CD4-positive, alpha-beta memory T cell (primary cell): Measurements from ENCODE around the gene HPCAL4. TPM values are rescaled to one million over a fixed set of nuclear protein-coding genes. Genes with fewer than 3 reads are reported as not detected.

Source experiments
- CTCF ChIA-PET: fragments of 350-600 bp; sonication (Branson Sonifier 250); formaldehyde crosslinking; loops from one replicate; lab custom pipeline; 2021; ENCODE audit warnings: inconsistent platforms; ENCODE audit not compliant: partially characterized antibody; lab: Charles Lee
- POLR2A ChIA-PET: fragments of 350-600 bp; sonication (Branson Sonifier 250); formaldehyde crosslinking; loops from one replicate; lab custom pipeline; 2021; ENCODE audit not compliant: partially characterized antibody; lab: Charles Lee
- DNase-seq, 5 donors: peaks; one replicate each; pipeline versions ENCODE4 v3.0.0 to v3.0.0-alpha.2; 2020 to 2022; ENCODE audit warnings: mixed read lengths in 1 of 5
- H3K27ac ChIP-seq: one replicate; pipeline ENCODE4 v1.7.0; 2013; ENCODE audit warnings: low read depth, low read length
- H3K27me3 ChIP-seq: 2 replicates; pipeline ENCODE4 v1.7.0; 2013; ENCODE audit warnings: mild to moderate bottlenecking, low read length, moderate library complexity; ENCODE audit not compliant: insufficient read depth
- H3K36me3 ChIP-seq: 2 replicates; pipeline ENCODE4 v1.7.0; 2013; ENCODE audit warnings: mild to moderate bottlenecking, low read length, moderate library complexity; ENCODE audit not compliant: insufficient read depth
- H3K4me1 ChIP-seq: 2 replicates; pipeline ENCODE4 v1.7.0; 2013; ENCODE audit warnings: mild to moderate bottlenecking, low read length, moderate library complexity; ENCODE audit not compliant: insufficient read depth
- H3K4me3 ChIP-seq, 2 donors: one replicate each; pipeline ENCODE4 v1.7.0; 2013; ENCODE audit warnings: low read length in 2 of 2, mild to moderate bottlenecking in 1 of 2
- H3K9me3 ChIP-seq, 2 donors: one replicate each; pipeline ENCODE4 v1.7.0; 2013; ENCODE audit warnings: low read length in 2 of 2, control low read depth in 1 of 2; ENCODE audit not compliant: control insufficient read depth in 1 of 2
- H3K27ac Mint-ChIP-seq, 7 donors: one replicate each; pipeline ENCODE4 v1.8.0; 2020 to 2021; ENCODE audit warnings: mixed read lengths in 7 of 7, mild to moderate bottlenecking in 6 of 7, inconsistent platforms in 3 of 7, moderate library complexity in 3 of 7
- H3K27me3 Mint-ChIP-seq, 2 donors: one replicate each; pipeline ENCODE4 v1.8.0; 2020 to 2021; ENCODE audit warnings: mixed read lengths in 2 of 2
- H3K36me3 Mint-ChIP-seq, 2 donors: one replicate each; pipeline ENCODE4 v1.8.0; 2020 to 2021; ENCODE audit warnings: mixed read lengths in 2 of 2, inconsistent platforms in 1 of 2, mild to moderate bottlenecking in 1 of 2
- H3K4me1 Mint-ChIP-seq, 4 donors: one replicate each; pipeline ENCODE4 v1.8.0; 2020 to 2021; ENCODE audit warnings: mixed read lengths in 4 of 4, mild to moderate bottlenecking in 1 of 4
- H3K4me3 Mint-ChIP-seq, 8 donors: one replicate each; pipeline ENCODE4 v1.8.0; 2020 to 2021; ENCODE audit warnings: mixed read lengths in 8 of 8, mild to moderate bottlenecking in 7 of 8, moderate library complexity in 6 of 8, inconsistent platforms in 3 of 8
- H3K9me3 Mint-ChIP-seq, 8 donors: one replicate each; pipeline ENCODE4 v1.8.0; 2020 to 2021; ENCODE audit warnings: mixed read lengths in 8 of 8, mild to moderate bottlenecking in 5 of 8, inconsistent platforms in 3 of 8, moderate library complexity in 1 of 8
- intact Hi-C: fragments of 100-400 bp; cut with micrococcal nuclease; formaldehyde crosslinking; loops from one replicate; pipeline ENCODE4 v1.15.1; 2023
- polyA plus RNA-seq, 2 donors: library from polyadenylated mRNA; unstranded; fragments of 300-500 nt; fragmentation: Illumina TruSeq; gene quantifications; one replicate each; pipeline ENCODE4 v1.2.3, GENCODE V29; 2021
- total RNA-seq, 2 experiments: library from RNA; stranded (reverse); gene quantifications; one replicate each; pipeline ENCODE4 v1.2.3, GENCODE V29; 2021

The HPCAL4 gene
- total and polyA plus RNA-seq, 4 experiments from 2014 or later: 8.9 to 32.4 (median 20.7) TPM

GRCh38 chr1:39695016-39695415 is 3.8 kb upstream of the HPCAL4 start:
- Mint-ChIP-seq H3K36me3 (peaks cover 0 to 2% of the 10 kb centered on the region in 2 donors), H3K27ac (peak overlapping the region in 3 of 7 donors; percentile 3 to 35 (median 7)), H3K4me3 (no peak overlapping the region), H3K9me3 (no peaks in the 10 kb centered on the region), H3K4me1 (peaks cover 12 to 28% (median 23%) of the 10 kb centered on the region in 4 donors), H3K27me3 (no peaks in the 10 kb centered on the region)
- ChIA-PET CTCF (interaction anchor here (0.6 to 5.8 kb wide), 2 partner anchors 19 to 36 kb away, joined by 3 to 37 read pairs; no protein-coding TSS in a partner anchor), POLR2A (interaction anchor here (5.6 kb wide), 1 partner anchor 22 kb away, joined by 62 read pairs; the partner anchor contains the start of gene NT5C1A)
- no peak overlapping the region for H3K4me3 ChIP-seq
- intact Hi-C loops: no loop called here
- no peak for DNase-seq
- H3K27ac ChIP-seq: no peak overlapping the region
- H3K4me1 ChIP-seq: peaks cover 25% of the 10 kb centered on the region
- no peaks in the 10 kb centered on the region for H3K27me3 ChIP-seq
- no peaks in the 10 kb centered on the region for H3K36me3 ChIP-seq
- H3K9me3 ChIP-seq: no peaks in the 10 kb centered on the region

GRCh38 chr1:39694026-39694425 is 2.8 kb upstream of the HPCAL4 start:
- intact Hi-C loops: loop anchor here (5.0 kb wide), 1 partner anchor 43 kb away; the partner anchor contains the start of gene PPIE
- DNase-seq: no peak
- H3K4me1 Mint-ChIP-seq: peaks cover 15 to 38% (median 32%) of the 10 kb centered on the region in 4 donors
- no peaks in the 10 kb centered on the region for H3K27me3 ChIP-seq
- peaks cover 0 to 2% of the 10 kb centered on the region in 2 donors for H3K36me3 Mint-ChIP-seq
- no peaks in the 10 kb centered on the region for H3K9me3 Mint-ChIP-seq
- H3K27ac ChIP-seq: no peak overlapping the region
- peak overlapping the region in 6 of 7 donors; percentile 30 to 72 (median 48) for H3K27ac Mint-ChIP-seq
- H3K27me3 Mint-ChIP-seq: no peaks in the 10 kb centered on the region
- no peaks in the 10 kb centered on the region for H3K9me3 ChIP-seq
- H3K4me1 ChIP-seq: peaks cover 35% of the 10 kb centered on the region
- H3K36me3 ChIP-seq: no peaks in the 10 kb centered on the region
- ChIA-PET CTCF (interaction anchor here (1.4 to 5.8 kb wide), 3 partner anchors 23 to 87 kb away, joined by 4 to 37 read pairs (median 7); partner anchors contain the start of gene NT5C1A), POLR2A (interaction anchor here (5.6 kb wide), 1 partner anchor 21 kb away, joined by 62 read pairs; the partner anchor contains the start of gene NT5C1A)
- H3K4me3 Mint-ChIP-seq: peak overlapping the region in 1 of 8 donors; percentile 39
- H3K4me3 ChIP-seq: no peak overlapping the region

- Mint-ChIP-seq H3K4me3 (peak overlapping the region; percentile 82 to 95 (median 87)), H3K36me3 (peaks cover 0 to 2% of the 10 kb centered on the region in 2 donors), H3K4me1 (peaks cover 19 to 46% (median 38%) of the 10 kb centered on the region in 4 donors), H3K27me3 (no peaks in the 10 kb centered on the region), H3K9me3 (no peaks in the 10 kb centered on the region), H3K27ac (peak overlapping the region; percentile 85 to 92 (median 87))
- POLR2A ChIA-PET: interaction anchor here (1.1 to 5.6 kb wide), 12 partner anchors 8 to 1170 kb away, joined by 3 to 62 read pairs (median 6); partner anchors contain the start of genes CAP1, CITED4, NT5C1A and PABPC4
- no peaks in the 10 kb centered on the region for H3K36me3 ChIP-seq
- CTCF ChIA-PET: interaction anchor here (0.9 to 5.8 kb wide), 12 partner anchors 8 to 218 kb away, joined by 3 to 37 read pairs (median 4); partner anchors contain the start of gene NT5C1A
- H3K27ac ChIP-seq: peak overlapping the region; percentile 65
- peak overlapping the region; percentile 69 to 88 for H3K4me3 ChIP-seq
- no peaks in the 10 kb centered on the region for H3K9me3 ChIP-seq
- H3K4me1 ChIP-seq: peaks cover 46% of the 10 kb centered on the region
- H3K27me3 ChIP-seq: no peaks in the 10 kb centered on the region
- intact Hi-C loops: loop anchor here (5.0 kb wide), 1 partner anchor 45 kb away; the partner anchor contains the start of gene PPIE
- peak in 2 of 5 donors; percentile 25 to 51 for DNase-seq
Measured at GRCh38 chr1:39692152-39693074, 1.2 kb upstream of the HPCAL4 start.

- peak overlapping the region; percentile 88 to 95 (median 92) for H3K27ac Mint-ChIP-seq
- peak in 2 of 5 donors; percentile 26 to 43 for DNase-seq
- CTCF ChIA-PET: interaction anchor here (0.8 to 5.8 kb wide), 9 partner anchors 10 to 499 kb away, joined by 3 to 37 read pairs (median 4); partner anchors contain the start of genes NT5C1A and PPIE
- peaks cover 46% of the 10 kb centered on the region for H3K4me1 ChIP-seq
- H3K4me1 Mint-ChIP-seq: peaks cover 21 to 52% (median 41%) of the 10 kb centered on the region in 4 donors
- POLR2A ChIA-PET: interaction anchor here (0.7 to 5.6 kb wide), 15 partner anchors 7 to 350 kb away, joined by 3 to 62 read pairs (median 5); partner anchors contain the start of genes BMP8B, CAP1, NT5C1A and PABPC4
- H3K36me3 ChIP-seq: no peaks in the 10 kb centered on the region
- no peaks in the 10 kb centered on the region for H3K9me3 ChIP-seq
- H3K4me3 Mint-ChIP-seq: peak overlapping the region; percentile 83 to 95 (median 87)
- H3K9me3 Mint-ChIP-seq: no peaks in the 10 kb centered on the region
- H3K27ac ChIP-seq: peak overlapping the region; percentile 65
- H3K4me3 ChIP-seq: peak overlapping the region; percentile 69 to 88
- no peaks in the 10 kb centered on the region for H3K27me3 ChIP-seq
- no peaks in the 10 kb centered on the region for H3K27me3 Mint-ChIP-seq
- peaks cover 2 to 4% of the 10 kb centered on the region in 2 donors for H3K36me3 Mint-ChIP-seq
- intact Hi-C loops: loop anchor here (1.0 to 5.0 kb wide), 2 partner anchors 8 to 46 kb away; partner anchors contain the start of gene PPIE
Measured at GRCh38 chr1:39690794-39691382, 345 bp downstream of the HPCAL4 start.

- Mint-ChIP-seq H3K4me1 (peaks cover 21 to 52% (median 41%) of the 10 kb centered on the region in 4 donors), H3K9me3 (no peaks in the 10 kb centered on the region), H3K27me3 (no peaks in the 10 kb centered on the region), H3K27ac (peak overlapping the region; percentile 83 to 95 (median 90)), H3K4me3 (peak overlapping the region; percentile 83 to 95 (median 87)), H3K36me3 (peaks cover 2 to 4% of the 10 kb centered on the region in 2 donors)
- ChIA-PET POLR2A (interaction anchor here (0.7 to 5.6 kb wide), 5 partner anchors 10 to 115 kb away, joined by 3 to 62 read pairs (median 5); partner anchors contain the start of gene NT5C1A), CTCF (interaction anchor here (1.1 to 5.8 kb wide), 5 partner anchors 9 to 31 kb away, joined by 4 to 37 read pairs (median 10); partner anchors contain the start of gene NT5C1A)
- Histone ChIP-seq H3K36me3 (no peaks in the 10 kb centered on the region), H3K9me3 (no peaks in the 10 kb centered on the region), H3K4me3 (no peak overlapping the region), H3K4me1 (peaks cover 46% of the 10 kb centered on the region), H3K27me3 (no peaks in the 10 kb centered on the region), H3K27ac (no peak overlapping the region)
- no peak for DNase-seq
- intact Hi-C loops: loop anchor here (5.0 kb wide), 1 partner anchor 47 kb away; the partner anchor contains the start of gene PPIE
Measured at GRCh38 chr1:39690225-39690624, 1.0 kb downstream of the HPCAL4 start.

GRCh38 chr1:39689635-39690034 is 1.6 kb downstream of the HPCAL4 start:
- Mint-ChIP-seq H3K4me1 (peaks cover 23 to 57% (median 43%) of the 10 kb centered on the region in 4 donors), H3K36me3 (peaks cover 2 to 8% of the 10 kb centered on the region in 2 donors), H3K27me3 (no peaks in the 10 kb centered on the region), H3K4me3 (peak overlapping the region; percentile 31 to 95 (median 86)), H3K27ac (peak overlapping the region in 5 of 7 donors; percentile 35 to 95 (median 90)), H3K9me3 (no peaks in the 10 kb centered on the region)
- intact Hi-C loops: loop anchor here (5.0 kb wide), 1 partner anchor 48 kb away; the partner anchor contains the start of gene PPIE
- no peaks in the 10 kb centered on the region for H3K36me3 ChIP-seq
- H3K4me3 ChIP-seq: no peak overlapping the region
- DNase-seq: no peak
- peaks cover 49% of the 10 kb centered on the region for H3K4me1 ChIP-seq
- ChIA-PET POLR2A (interaction anchor here (1.0 to 5.6 kb wide), 3 partner anchors 10 to 114 kb away, joined by 3 to 62 read pairs (median 60); partner anchors contain the start of gene NT5C1A), CTCF (interaction anchor here (0.7 to 5.8 kb wide), 7 partner anchors 8 to 85 kb away, joined by 3 to 37 read pairs (median 8); partner anchors contain the start of gene NT5C1A)
- no peaks in the 10 kb centered on the region for H3K27me3 ChIP-seq
- no peaks in the 10 kb centered on the region for H3K9me3 ChIP-seq
- no peak overlapping the region for H3K27ac ChIP-seq
